ENCODE results near the gene AFDN. TPM values are rescaled to one million over a fixed set of nuclear protein-coding genes. Genes with fewer than 3 reads are reported as not detected.

Gene AFDN
- total RNA-seq, 3 donors from 2014 or later, result 93.1 to 292 (median 170) TPM

DNA sequence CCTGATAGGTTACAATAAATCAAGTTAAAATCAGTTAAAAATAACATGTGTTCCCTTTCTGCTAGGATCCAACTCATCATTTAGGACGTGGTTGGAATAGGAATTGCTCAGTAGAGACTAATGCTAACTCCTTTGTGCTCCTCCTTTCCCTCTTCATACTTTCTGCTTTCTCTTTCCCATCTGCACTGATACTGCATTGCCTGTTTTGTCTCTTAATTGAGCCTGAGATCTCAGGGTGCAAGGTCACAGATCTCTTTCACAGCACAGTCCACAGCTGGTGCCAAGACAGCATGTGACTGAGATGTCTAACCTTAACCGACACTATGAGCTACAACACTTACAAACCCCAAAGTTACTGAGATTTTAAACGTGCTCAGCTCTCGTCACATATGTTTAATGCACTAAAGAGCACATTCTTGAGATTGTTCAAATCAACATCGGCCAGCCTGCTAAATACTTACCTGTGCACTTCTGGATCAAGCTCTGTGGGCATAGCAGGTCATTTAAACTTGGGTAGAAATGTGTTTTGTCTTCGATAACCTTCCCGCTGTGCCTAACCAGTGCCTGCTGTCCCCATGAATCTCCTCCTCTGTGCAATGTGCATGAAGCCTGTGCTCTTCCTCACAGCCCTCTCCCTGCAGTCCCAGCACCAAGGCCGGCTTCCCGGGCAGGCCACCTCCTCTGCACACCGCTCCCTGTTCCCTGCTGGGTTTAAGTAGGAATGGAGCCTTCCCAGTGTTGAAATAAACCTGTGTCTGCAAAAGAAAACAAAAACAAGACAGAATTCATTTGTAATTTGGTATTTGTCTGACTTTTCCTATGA is 39.6 kb upstream of the AFDN start:
- no peaks in the 10 kb centered on the region for H3K4me1 ChIP-seq
- no peak overlapping the region for H3K4me3 ChIP-seq
- no peak overlapping the region for H3K27ac ChIP-seq
- TF ChIP-seq POLR2A (IDR thresholded peaks at IDR 0.05), result no peak
- TF ChIP-seq, protein P1, sequence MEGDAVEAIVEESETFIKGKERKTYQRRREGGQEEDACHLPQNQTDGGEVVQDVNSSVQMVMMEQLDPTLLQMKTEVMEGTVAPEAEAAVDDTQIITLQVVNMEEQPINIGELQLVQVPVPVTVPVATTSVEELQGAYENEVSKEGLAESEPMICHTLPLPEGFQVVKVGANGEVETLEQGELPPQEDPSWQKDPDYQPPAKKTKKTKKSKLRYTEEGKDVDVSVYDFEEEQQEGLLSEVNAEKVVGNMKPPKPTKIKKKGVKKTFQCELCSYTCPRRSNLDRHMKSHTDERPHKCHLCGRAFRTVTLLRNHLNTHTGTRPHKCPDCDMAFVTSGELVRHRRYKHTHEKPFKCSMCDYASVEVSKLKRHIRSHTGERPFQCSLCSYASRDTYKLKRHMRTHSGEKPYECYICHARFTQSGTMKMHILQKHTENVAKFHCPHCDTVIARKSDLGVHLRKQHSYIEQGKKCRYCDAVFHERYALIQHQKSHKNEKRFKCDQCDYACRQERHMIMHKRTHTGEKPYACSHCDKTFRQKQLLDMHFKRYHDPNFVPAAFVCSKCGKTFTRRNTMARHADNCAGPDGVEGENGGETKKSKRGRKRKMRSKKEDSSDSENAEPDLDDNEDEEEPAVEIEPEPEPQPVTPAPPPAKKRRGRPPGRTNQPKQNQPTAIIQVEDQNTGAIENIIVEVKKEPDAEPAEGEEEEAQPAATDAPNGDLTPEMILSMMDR (IDR thresholded peaks at IDR 0.05), result no peak
- no peak for TF ChIP-seq POLR2AphosphoS5 (IDR thresholded peaks at IDR 0.05)
- intact Hi-C loops (cut with DNase I; ENCODE audit: low total_unique reads), result no loop called here
- DNase-seq (ENCODE audit: low spot score in 2 of 2), result peak in 1 of 2 donors; percentile 3
- no peaks in the 10 kb centered on the region for H3K36me3 ChIP-seq
- H3K27me3 ChIP-seq, result no peaks in the 10 kb centered on the region
- H3K9me3 ChIP-seq, result no peaks in the 10 kb centered on the region

DNA sequence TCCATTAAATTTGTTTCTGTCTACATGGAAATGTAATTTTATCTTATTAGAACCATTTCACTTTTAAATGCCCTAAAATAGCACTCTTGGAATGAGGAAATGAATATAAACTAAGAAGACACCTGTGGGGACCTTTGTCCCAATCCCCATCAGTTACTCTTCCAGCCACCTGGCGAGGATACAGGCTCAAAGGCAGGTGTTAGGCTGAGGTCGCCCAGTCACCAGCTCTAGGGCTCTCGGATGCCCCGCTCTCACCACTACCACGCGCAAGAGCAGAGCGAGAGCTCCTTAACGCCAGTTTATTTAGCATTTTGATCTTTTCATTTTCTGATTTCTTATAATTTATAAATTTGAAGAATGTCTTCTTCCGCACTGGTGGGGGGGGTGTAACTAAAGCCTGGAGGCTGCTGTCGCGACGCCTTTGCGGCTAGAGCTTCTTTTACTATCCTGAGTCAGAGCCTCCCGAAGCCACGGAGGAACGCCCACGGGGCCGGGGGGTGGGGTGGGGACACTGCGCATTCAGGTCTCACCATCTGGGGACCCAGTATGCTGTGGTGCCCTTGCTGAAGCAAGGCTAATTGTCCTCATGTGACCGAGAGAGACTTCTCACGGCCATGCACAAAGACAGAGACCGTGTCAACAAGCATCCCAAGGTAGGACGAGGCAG is 38.7 kb upstream of the AFDN start:
- Histone ChIP-seq H3K27me3 (no peaks in the 10 kb centered on the region), H3K4me1 (no peaks in the 10 kb centered on the region), H3K36me3 (no peaks in the 10 kb centered on the region), H3K9me3 (no peaks in the 10 kb centered on the region), H3K27ac (no peak overlapping the region), H3K4me3 (no peak overlapping the region)
- DNase-seq (ENCODE audit: low spot score in 2 of 2), result peak; percentile 11 to 44
- intact Hi-C loops (cut with DNase I; ENCODE audit: low total_unique reads), result no loop called here
- no peak for TF ChIP-seq POLR2A (IDR thresholded peaks at IDR 0.05)
- TF ChIP-seq POLR2AphosphoS5 (IDR thresholded peaks at IDR 0.05), result no peak
- TF ChIP-seq, protein P1 (IDR thresholded peaks at IDR 0.05), result no peak

GRCh38 chr6:167788563-167788903 is 38.2 kb upstream of the AFDN start:
- Histone ChIP-seq H3K27me3 (no peaks in the 10 kb centered on the region), H3K27ac (no peak overlapping the region), H3K4me1 (no peaks in the 10 kb centered on the region), H3K36me3 (no peaks in the 10 kb centered on the region), H3K4me3 (no peak overlapping the region), H3K9me3 (no peaks in the 10 kb centered on the region)
- TF ChIP-seq POLR2A (IDR thresholded peaks at IDR 0.05) (no peak), POLR2AphosphoS5 (IDR thresholded peaks at IDR 0.05) (no peak)
- TF ChIP-seq, protein P1 (IDR thresholded peaks at IDR 0.05), result no peak
- DNase-seq (ENCODE audit: low spot score in 2 of 2), result no peak
- intact Hi-C loops (cut with DNase I; ENCODE audit: low total_unique reads), result no loop called here

DNA sequence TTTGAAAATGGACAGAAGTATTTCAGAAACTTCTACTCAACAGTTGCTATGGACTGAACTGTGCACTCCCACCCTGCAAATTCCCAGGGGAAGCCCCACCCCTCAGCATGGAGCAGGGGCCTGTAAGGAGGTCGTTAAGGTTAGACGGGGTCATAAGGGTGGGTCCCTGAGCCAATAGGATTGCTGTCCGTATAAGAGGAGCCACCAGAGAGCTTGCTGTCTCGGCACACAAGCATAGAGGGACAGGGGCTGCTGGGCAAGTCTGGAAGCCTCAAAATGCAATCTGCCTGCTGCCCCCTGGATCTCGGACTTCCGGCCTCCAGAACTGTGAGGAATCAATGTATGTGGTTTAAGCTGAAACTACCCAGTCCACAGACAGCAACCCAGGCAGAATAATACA is 37.4 kb upstream of the AFDN start:
- DNase-seq (ENCODE audit: low spot score in 2 of 2), result no peak
- TF ChIP-seq, protein P1 (IDR thresholded peaks at IDR 0.05), result no peak
- no peak for TF ChIP-seq POLR2A (IDR thresholded peaks at IDR 0.05)
- no peak for TF ChIP-seq POLR2AphosphoS5 (IDR thresholded peaks at IDR 0.05)
- H3K9me3 ChIP-seq, result no peaks in the 10 kb centered on the region
- no peaks in the 10 kb centered on the region for H3K36me3 ChIP-seq
- H3K4me3 ChIP-seq, result no peak overlapping the region
- no peak overlapping the region for H3K27ac ChIP-seq
- H3K4me1 ChIP-seq, result no peaks in the 10 kb centered on the region
- no peaks in the 10 kb centered on the region for H3K27me3 ChIP-seq
- intact Hi-C loops (cut with DNase I; ENCODE audit: low total_unique reads), result no loop called here

DNA sequence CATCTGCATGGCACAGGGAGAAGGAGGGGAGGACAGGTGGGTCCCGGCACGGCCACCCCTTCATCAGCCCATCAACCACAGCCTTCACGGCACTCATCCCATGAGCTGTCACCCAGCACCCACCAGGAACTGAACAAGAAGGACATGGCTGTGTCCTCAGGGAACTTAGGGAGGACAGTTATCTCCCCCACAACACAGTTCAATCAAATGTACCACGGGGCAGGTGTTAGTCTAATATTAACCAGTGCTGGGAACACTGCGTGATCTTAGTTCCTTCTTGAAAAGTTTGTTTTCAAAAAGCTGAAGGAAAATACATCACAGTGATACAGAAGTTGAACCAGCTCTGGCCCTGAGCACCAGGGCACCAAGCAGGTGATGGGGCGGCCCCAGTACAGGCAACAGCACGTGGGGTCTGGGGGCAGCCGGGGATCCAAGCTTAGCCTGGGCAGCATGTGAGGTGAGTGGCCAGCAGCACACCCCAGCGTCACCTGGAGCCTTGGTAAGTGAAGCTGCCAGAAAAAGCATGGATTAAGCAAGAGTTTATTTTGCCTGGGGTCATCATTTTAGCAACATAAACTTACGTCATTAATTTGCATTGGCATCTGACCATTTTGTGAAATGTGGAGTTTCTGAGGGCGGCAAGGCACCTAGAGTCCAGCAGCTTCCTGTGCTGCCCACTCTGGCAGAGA is 35.5 kb upstream of the AFDN start:
- Histone ChIP-seq H3K4me3 (no peak overlapping the region), H3K27ac (peak overlapping the region; percentile 26), H3K4me1 (peaks cover 3 to 6% of the 10 kb centered on the region in 2 donors), H3K27me3 (no peaks in the 10 kb centered on the region), H3K36me3 (no peaks in the 10 kb centered on the region), H3K9me3 (no peaks in the 10 kb centered on the region)
- DNase-seq (ENCODE audit: low spot score in 2 of 2), result peak in 1 of 2 donors; percentile 68
- peak in 1 of 3 donors; percentile 49 for TF ChIP-seq POLR2AphosphoS5 (IDR thresholded peaks at IDR 0.05)
- TF ChIP-seq POLR2A (IDR thresholded peaks at IDR 0.05), result no peak
- TF ChIP-seq, protein P1 (IDR thresholded peaks at IDR 0.05), result no peak
- intact Hi-C loops (cut with DNase I; ENCODE audit: low total_unique reads), result no loop called here
